ENCODE results near the gene PDLIM3.

Gene PDLIM3

GRCh38 chr4:185510806-185511205, 24.5 kb downstream of the PDLIM3 start:
- DNase-seq (ENCODE audit: insufficient read length, low spot score) (no peak), FAIRE-seq (no peak)
- no peak for TF ChIP-seq CTCF (IDR thresholded peaks at IDR 0.05; ENCODE audit: insufficient read depth, missing control alignments)

GRCh38 chr4:185508181-185508580, 27.1 kb downstream of the PDLIM3 start:
- peak; percentile 48 for FAIRE-seq

GRCh38 chr4:185506422-185506821, 28.9 kb downstream of the PDLIM3 start:
- FAIRE-seq = no peak
- TF ChIP-seq CTCF (IDR thresholded peaks at IDR 0.05; ENCODE audit: insufficient read depth, missing control alignments) = no peak
- DNase-seq (ENCODE audit: insufficient read length, low spot score) = no peak

More at GRCh38 chr4:185508181-185508580, 27.1 kb downstream of the PDLIM3 start:
- no peak for DNase-seq (ENCODE audit: insufficient read length, low spot score)
- TF ChIP-seq CTCF (IDR thresholded peaks at IDR 0.05; ENCODE audit: insufficient read depth, missing control alignments) = no peak

- no peak for TF ChIP-seq CTCF (IDR thresholded peaks at IDR 0.05; ENCODE audit: insufficient read depth, missing control alignments)
- no peak for DNase-seq (ENCODE audit: insufficient read length, low spot score)
- FAIRE-seq = no peak
These were observed 30.9 kb downstream of the PDLIM3 start for GRCh38 chr4:185504098-185505047.

- no peak for DNase-seq (ENCODE audit: insufficient read length, low spot score)
These were observed 32.9 kb downstream of the PDLIM3 start for GRCh38 chr4:185502386-185502785.

GRCh38 chr4:185500576-185500975, 34.7 kb downstream of the PDLIM3 start:
- no peak for TF ChIP-seq CTCF (IDR thresholded peaks at IDR 0.05; ENCODE audit: insufficient read depth, missing control alignments)
- no peak for DNase-seq (ENCODE audit: insufficient read length, low spot score)
- FAIRE-seq = no peak

More at GRCh38 chr4:185502386-185502785, 32.9 kb downstream of the PDLIM3 start:
- FAIRE-seq = no peak
- TF ChIP-seq CTCF (IDR thresholded peaks at IDR 0.05; ENCODE audit: insufficient read depth, missing control alignments) = no peak

GRCh38 chr4:185500035-185500434, 35.3 kb downstream of the PDLIM3 start:
- DNase-seq (ENCODE audit: insufficient read length, low spot score) (no peak), FAIRE-seq (no peak)
- TF ChIP-seq CTCF (IDR thresholded peaks at IDR 0.05; ENCODE audit: insufficient read depth, missing control alignments) = no peak
